CD4-positive, alpha-beta T cell treated with Interleukin-6 at 100 ng/mL for 8 hours (primary cell): ENCODE data around the gene NANOS3.
"Not testable (repeated sequence)": the region's sequence is repeated elsewhere in the genome, so short reads cannot be mapped to it uniquely, and the experiment has no call there.

Experiments
- DNase-seq: peaks from one replicate; pipeline ENCODE4 v3.0.0-alpha.2; 2020; ENCODE audit warnings: mixed read lengths, low spot score

The NANOS3 gene

GRCh38 chr19:13920940-13921747 lies 44.2 kb downstream of the NANOS3 start:
- DNase-seq, result no peak

- DNase-seq, result not testable (repeated sequence)
Observed at GRCh38 chr19:13922118-13922517, 45.2 kb downstream of the NANOS3 start.

GRCh38 chr19:13923194-13923987 lies 46.5 kb downstream of the NANOS3 start:
- no peak for DNase-seq

GRCh38 chr19:13926010-13926409 lies 49.1 kb downstream of the NANOS3 start:
- DNase-seq, result no peak

GRCh38 chr19:13926715-13927114 lies 49.8 kb downstream of the NANOS3 start:
- DNase-seq, result no peak

GRCh38 chr19:13929340-13929739 lies 52.4 kb downstream of the NANOS3 start:
- no peak for DNase-seq

GRCh38 chr19:13929956-13930355 lies 53.0 kb downstream of the NANOS3 start:
- no peak for DNase-seq
